Measurements from ENCODE around the gene COL23A1. TPM values are rescaled to one million over a fixed set of nuclear protein-coding genes. Genes with fewer than 3 reads are reported as not detected.

The COL23A1 gene
- total RNA-seq, 4 donors from 2014 or later: 0.93 to 4.6 (median 2.4) TPM

DNA sequence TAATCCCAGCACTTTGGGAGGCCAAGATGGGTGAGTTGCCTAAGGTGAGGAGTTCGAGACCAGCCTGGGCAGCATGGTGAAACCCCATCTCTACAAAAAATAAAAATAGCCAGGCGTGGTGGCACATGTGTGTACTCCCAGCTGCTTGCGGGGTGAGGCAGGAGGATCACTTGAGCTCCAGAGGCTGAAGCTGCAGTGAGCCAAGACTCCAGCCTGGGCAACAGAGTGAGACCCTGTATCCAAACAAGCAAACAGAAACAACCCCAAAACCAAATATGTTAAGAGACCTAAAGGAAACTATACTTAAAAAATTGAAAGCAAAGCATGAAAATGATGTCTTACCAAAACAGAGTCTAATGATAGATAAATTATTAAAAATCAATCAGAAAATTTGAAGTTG, 373.4 kb downstream of the COL23A1 start:
- Histone ChIP-seq H3K27me3 (no peaks in the 10 kb centered on the region), H3K4me3 (no peak overlapping the region), H3K27ac (no peak overlapping the region), H3K36me3 (peaks cover 0 to 93% of the 10 kb centered on the region in 2 donors), H3K9me3 (no peaks in the 10 kb centered on the region), H3K4me1 (peaks cover 0 to 12% (median 2%) of the 10 kb centered on the region in 3 donors)
- 82 to 86% methylated on average over 2 to 3 of the region's 3 CpGs for WGBS, 2 donors (ENCODE audit: low coverage in 1 of 2)
- TF ChIP-seq POLR2A (IDR thresholded peaks at IDR 0.05): no peak
- TF ChIP-seq, protein P1, sequence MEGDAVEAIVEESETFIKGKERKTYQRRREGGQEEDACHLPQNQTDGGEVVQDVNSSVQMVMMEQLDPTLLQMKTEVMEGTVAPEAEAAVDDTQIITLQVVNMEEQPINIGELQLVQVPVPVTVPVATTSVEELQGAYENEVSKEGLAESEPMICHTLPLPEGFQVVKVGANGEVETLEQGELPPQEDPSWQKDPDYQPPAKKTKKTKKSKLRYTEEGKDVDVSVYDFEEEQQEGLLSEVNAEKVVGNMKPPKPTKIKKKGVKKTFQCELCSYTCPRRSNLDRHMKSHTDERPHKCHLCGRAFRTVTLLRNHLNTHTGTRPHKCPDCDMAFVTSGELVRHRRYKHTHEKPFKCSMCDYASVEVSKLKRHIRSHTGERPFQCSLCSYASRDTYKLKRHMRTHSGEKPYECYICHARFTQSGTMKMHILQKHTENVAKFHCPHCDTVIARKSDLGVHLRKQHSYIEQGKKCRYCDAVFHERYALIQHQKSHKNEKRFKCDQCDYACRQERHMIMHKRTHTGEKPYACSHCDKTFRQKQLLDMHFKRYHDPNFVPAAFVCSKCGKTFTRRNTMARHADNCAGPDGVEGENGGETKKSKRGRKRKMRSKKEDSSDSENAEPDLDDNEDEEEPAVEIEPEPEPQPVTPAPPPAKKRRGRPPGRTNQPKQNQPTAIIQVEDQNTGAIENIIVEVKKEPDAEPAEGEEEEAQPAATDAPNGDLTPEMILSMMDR (IDR thresholded peaks at IDR 0.05): no peak
- no peak for TF ChIP-seq POLR2AphosphoS5 (IDR thresholded peaks at IDR 0.05)
- TF ChIP-seq EP300 (IDR thresholded peaks at IDR 0.05): no peak
- no peak for ATAC-seq

DNA sequence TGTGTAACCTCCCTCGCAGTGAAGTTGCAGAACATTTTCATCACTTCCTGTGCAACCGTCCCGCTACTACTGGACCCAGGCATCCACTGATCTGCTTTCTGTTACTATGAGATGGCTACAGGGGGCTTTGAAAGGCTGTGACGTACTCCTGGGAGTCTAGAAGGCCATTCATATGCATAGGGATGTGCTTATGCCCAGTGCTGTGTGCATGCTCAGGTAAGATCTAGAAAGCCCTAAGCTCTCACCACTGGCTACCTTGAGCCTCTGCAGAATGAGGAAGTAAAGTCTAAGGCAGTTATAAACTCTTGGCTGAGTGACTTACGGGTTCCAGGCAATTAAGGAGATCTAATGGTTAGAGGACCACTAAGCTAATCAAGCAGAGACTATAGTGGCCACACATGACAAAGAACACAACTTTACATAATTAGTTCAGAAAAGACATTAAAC, 374.1 kb downstream of the COL23A1 start:
- H3K9me3 ChIP-seq: no peaks in the 10 kb centered on the region
- no peak overlapping the region for H3K27ac ChIP-seq
- WGBS, 2 donors (ENCODE audit: low coverage in 1 of 2): 92 to 96% methylated on average over 3 to 4 of the region's 5 CpGs
- peaks cover 0 to 12% (median 2%) of the 10 kb centered on the region in 3 donors for H3K4me1 ChIP-seq
- no peaks in the 10 kb centered on the region for H3K27me3 ChIP-seq
- H3K36me3 ChIP-seq: peaks cover 0 to 93% of the 10 kb centered on the region in 2 donors
- H3K4me3 ChIP-seq: no peak overlapping the region
- ATAC-seq: no peak
- TF ChIP-seq POLR2AphosphoS5 (IDR thresholded peaks at IDR 0.05): no peak
- TF ChIP-seq EP300 (IDR thresholded peaks at IDR 0.05): no peak
- TF ChIP-seq, protein P1 (IDR thresholded peaks at IDR 0.05): no peak
- no peak for TF ChIP-seq POLR2A (IDR thresholded peaks at IDR 0.05)

GRCh38 chr5:178215280-178216002, 374.8 kb downstream of the COL23A1 start:
- no peak overlapping the region for H3K4me3 ChIP-seq
- peaks cover 0 to 12% (median 2%) of the 10 kb centered on the region in 3 donors for H3K4me1 ChIP-seq
- no peaks in the 10 kb centered on the region for H3K9me3 ChIP-seq
- 62 to 90% methylated on average over 5 to 6 of the region's 13 CpGs for WGBS, 2 donors (ENCODE audit: low coverage in 1 of 2)
- no peaks in the 10 kb centered on the region for H3K27me3 ChIP-seq
- peaks cover 0 to 93% of the 10 kb centered on the region in 2 donors for H3K36me3 ChIP-seq
- H3K27ac ChIP-seq: no peak overlapping the region
- ATAC-seq: no peak
- TF ChIP-seq, protein P1 (IDR thresholded peaks at IDR 0.05): no peak
- TF ChIP-seq POLR2A (IDR thresholded peaks at IDR 0.05) (no peak), EP300 (IDR thresholded peaks at IDR 0.05) (no peak), POLR2AphosphoS5 (IDR thresholded peaks at IDR 0.05) (no peak)

DNA sequence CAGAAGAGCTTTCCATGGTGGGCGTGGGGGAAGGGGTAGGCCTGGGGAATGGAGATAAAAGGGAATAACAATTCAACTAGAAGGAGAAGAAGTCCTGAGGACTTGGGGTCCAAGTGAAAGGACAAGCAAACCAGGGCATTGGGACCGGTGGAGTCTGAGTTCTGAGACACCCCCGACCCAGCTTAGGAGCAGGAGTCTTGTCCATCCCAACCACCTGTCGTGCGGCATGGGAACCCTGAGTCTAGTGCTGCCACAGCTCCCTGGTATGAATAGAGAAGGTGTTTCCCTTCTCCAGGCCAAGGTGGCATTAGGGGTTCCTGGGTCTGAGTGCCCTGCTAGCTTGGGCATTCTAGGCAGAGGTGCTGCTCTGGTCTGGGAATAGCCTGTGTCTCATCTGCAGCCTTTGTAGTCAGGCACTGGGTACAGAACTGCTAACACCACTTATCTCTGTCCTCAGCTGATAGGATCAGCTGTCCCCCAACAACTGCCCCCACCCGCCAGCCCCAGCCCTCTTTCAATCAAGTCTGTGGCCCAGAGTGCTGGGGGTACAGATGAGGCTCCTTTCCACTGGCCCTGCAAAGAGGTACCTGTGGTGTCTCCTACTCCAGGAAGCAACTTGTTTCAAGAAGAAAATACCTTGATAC, 375.9 kb downstream of the COL23A1 start:
- TF ChIP-seq POLR2A (IDR thresholded peaks at IDR 0.05) (no peak), EP300 (IDR thresholded peaks at IDR 0.05) (no peak), POLR2AphosphoS5 (IDR thresholded peaks at IDR 0.05) (no peak)
- TF ChIP-seq, protein P1 (IDR thresholded peaks at IDR 0.05): no peak
- 83% methylated on average over 4 to 5 of the region's 6 CpGs for WGBS, 2 donors (ENCODE audit: low coverage in 1 of 2)
- Histone ChIP-seq H3K9me3 (no peaks in the 10 kb centered on the region), H3K27ac (no peak overlapping the region), H3K36me3 (peaks cover 0 to 94% of the 10 kb centered on the region in 2 donors), H3K4me1 (peaks cover 0 to 12% (median 2%) of the 10 kb centered on the region in 3 donors), H3K4me3 (no peak overlapping the region), H3K27me3 (no peaks in the 10 kb centered on the region)
- ATAC-seq: no peak

All from gastroesophageal sphincter (tissue), 4 donors.